Measurements from ENCODE around the gene SPATA3. TPM values are rescaled to one million over a fixed set of nuclear protein-coding genes. Genes with fewer than 3 reads are reported as not detected.
A peak's percentile ranks its signal among the peaks of the same experiment; 100 is the strongest.

Gene SPATA3
- total and polyA plus RNA-seq, 2 of the 8 experiments (the other 6 are each of a cell fraction or from before 2014, with no cell fraction given), result not detected

DNA sequence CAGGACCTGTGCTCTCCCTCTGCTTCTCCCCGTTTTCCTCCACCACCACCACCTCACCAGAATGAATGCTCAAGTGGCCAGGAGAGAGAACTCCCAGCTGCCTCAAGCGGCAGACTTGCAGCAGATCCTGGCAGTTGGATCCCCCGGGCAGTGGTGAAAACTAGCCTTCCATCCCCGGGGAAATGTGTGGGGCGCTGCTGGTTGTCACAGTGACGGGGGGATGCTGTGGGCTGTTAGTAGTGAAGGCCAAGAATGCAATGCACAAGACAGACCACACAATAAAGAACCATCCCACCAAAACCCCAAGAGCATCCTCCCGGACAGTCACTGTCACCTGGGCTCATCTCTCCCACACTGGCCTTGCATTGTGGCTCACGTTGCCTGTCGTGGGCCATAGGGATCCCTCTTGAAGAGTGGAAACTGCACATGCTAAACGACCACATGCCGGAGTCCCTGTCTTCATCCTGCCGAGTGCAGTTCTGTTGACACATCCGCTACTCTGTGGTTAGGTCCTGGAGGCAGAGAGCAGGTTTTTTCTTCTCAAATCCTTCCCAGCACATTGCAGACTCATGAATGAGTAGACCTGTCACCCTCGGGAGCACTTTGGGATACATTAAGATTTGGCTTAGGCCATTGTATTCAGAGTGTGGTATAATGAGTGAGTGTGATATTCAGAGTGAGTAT, 13.5 kb downstream of the SPATA3 start:
- POLR2A ChIA-PET (ENCODE audit: partially characterized antibody), result no interaction called here
- H2BK15ac ChIP-seq (ENCODE audit: low read length), result no peak overlapping the region
- no peak overlapping the region for H2BK12ac ChIP-seq (ENCODE audit: low read depth, low read length)
- H3K56ac ChIP-seq (replicated peaks; ENCODE audit: insufficient read length, low read depth, low read length), result no peak overlapping the region
- no peak overlapping the region for H3K4me3 ChIP-seq (ENCODE audit: extremely low read depth in 1 of 4, insufficient read depth in 2 of 4, low read depth in 3 of 4, low read length in 4 of 4)
- H4K5ac ChIP-seq (ENCODE audit: insufficient read length, low read depth, low read length), result no peak overlapping the region
- CTCF ChIA-PET (ENCODE audit: partially characterized antibody), result interaction anchor here (1.0 to 1.4 kb wide), 6 partner anchors 8 to 85 kb away, joined by 3 to 6 read pairs (median 4); partner anchors contain the start of gene GPR55
- H2AK5ac ChIP-seq (ENCODE audit: low read depth, low read length), result no peak overlapping the region
- H3K27me3 ChIP-seq (replicated peaks in 1 of 4; ENCODE audit: control insufficient read depth in 3 of 4, extremely low read depth in 1 of 4, insufficient read depth in 3 of 4, low read length in 3 of 4), result no peaks in the 10 kb centered on the region; a peak in 1 of 7 replicates
- no peak overlapping the region for H3K23ac ChIP-seq (ENCODE audit: insufficient read length)
- DNase-seq (ENCODE audit: low read depth in 1 of 2, low spot score in 2 of 2) (no peak), FAIRE-seq (no peak)
- no peak overlapping the region for H2BK5ac ChIP-seq (ENCODE audit: low read depth, low read length)
- H4K91ac ChIP-seq (replicated peaks; ENCODE audit: insufficient read length, low read length), result no peak overlapping the region
- H2BK120ac ChIP-seq (replicated peaks; ENCODE audit: low read depth, low read length), result no peak overlapping the region
- no peak for TF ChIP-seq SIN3A (conservative IDR thresholded peaks at IDR 0.05 in 1 of 2, IDR thresholded peaks at IDR 0.05 in 1 of 2; ENCODE audit: low read depth in 1 of 2, low read length in 2 of 2)
- TF ChIP-seq PHF8 (conservative IDR thresholded peaks at IDR 0.05; ENCODE audit: low read depth, low read length), result no peak
- no peak for TF ChIP-seq CTBP2 (IDR thresholded peaks at IDR 0.05; ENCODE audit: borderline replicate concordance, insufficient read depth, insufficient read length, low read length)
- H3K18ac ChIP-seq (ENCODE audit: extremely low read depth, low read length), result no peak overlapping the region
- H3K23me2 ChIP-seq (ENCODE audit: low read depth, low read length), result peaks cover 10% of the 10 kb centered on the region; the same call in 1 of the 2 replicates
- H3K79me2 ChIP-seq (ENCODE audit: control insufficient read depth in 1 of 2, insufficient read depth in 2 of 2, low read length in 2 of 2), result no peaks in the 10 kb centered on the region
- no peak overlapping the region for H2BK20ac ChIP-seq (ENCODE audit: low read length)
- peaks cover 3% of the 10 kb centered on the region in 2 experiments; a peak in 1 of 4 replicates for H3K9me3 ChIP-seq (ENCODE audit: insufficient read depth in 2 of 2, low read depth in 1 of 2, low read length in 1 of 2)
- no peaks in the 10 kb centered on the region for H3K79me1 ChIP-seq (ENCODE audit: low read depth, low read length)
- peaks cover 0 to 2% of the 10 kb centered on the region in 2 experiments for H4K20me1 ChIP-seq (replicated peaks in 1 of 2; ENCODE audit: control insufficient read depth in 1 of 2, insufficient read depth in 2 of 2, low read length in 2 of 2)
- H3K36me3 ChIP-seq (ENCODE audit: control insufficient read depth in 2 of 4, insufficient read depth in 4 of 4, low read length in 3 of 4), result no peaks in the 10 kb centered on the region
- H3K4ac ChIP-seq (replicated peaks; ENCODE audit: insufficient read length, low read depth, low read length), result no peak overlapping the region
- H3K9ac ChIP-seq (replicated peaks in 1 of 4; ENCODE audit: extremely low read depth in 1 of 4, low read depth in 3 of 4, low read length in 3 of 4), result no peak overlapping the region
- H3K4me1 ChIP-seq (replicated peaks in 1 of 4; ENCODE audit: control insufficient read depth in 3 of 4, insufficient read depth in 4 of 4, low read length in 3 of 4), result no peaks in the 10 kb centered on the region; a peak in 1 of 7 replicates
- 77% methylated on average over 14 of the region's 14 CpGs; no CpG with 5 or more reads in 1 of the 2 experiments for WGBS, 2 experiments (ENCODE audit: extremely low coverage in 1 of 2, insufficient coverage in 1 of 2, insufficient read length in 1 of 2, insufficient replicate concordance in 2 of 2, low coverage in 1 of 2, low lambda C conversion rate in 2 of 2, missing lambda C conversion rate in 1 of 2)
- no peak overlapping the region for H4K8ac ChIP-seq (ENCODE audit: extremely low read depth, insufficient read depth, low read length)
- no peak overlapping the region for H3K4me2 ChIP-seq (ENCODE audit: insufficient read depth in 1 of 2, low read depth in 2 of 2, low read length in 2 of 2)
- no peak overlapping the region for H3K14ac ChIP-seq (ENCODE audit: insufficient read length)
- no peak overlapping the region for H3K27ac ChIP-seq (ENCODE audit: low read depth, low read length)
- peak overlapping the region; percentile 19; the same call in 1 of the 2 replicates for H2AFZ ChIP-seq (ENCODE audit: low read length)
